DND-41 (cell line): ENCODE data around the gene CIB2.

ENCODE experiments used
- ATAC-seq: fragments of 200-7000 bp; cut with Tn5 transposase; 3 replicates; pipeline ENCODE4 v1.9.1; 2021; ENCODE audit warnings: low read depth; ENCODE audit not compliant: insufficient read depth
- DNase-seq: peaks from one replicate; pipeline ENCODE4 v3.0.0-alpha.2; 2020
- H2AFZ ChIP-seq: 2 replicates; pipeline ENCODE4 v1.6.0; 2012; ENCODE audit warnings: low read depth, low read length
- H3K27ac ChIP-seq: 2 replicates; pipeline ENCODE4 v1.5.1; 2012; ENCODE audit warnings: low read length, inconsistent platforms
- H3K27me3 ChIP-seq: fragments of 200-600 bp; sonication (generic); 2 replicates; pipeline ENCODE4 v1.6.0; 2012; ENCODE audit warnings: low read length, mild to moderate bottlenecking, inconsistent platforms; ENCODE audit not compliant: insufficient read depth, poor library complexity
- H3K36me3 ChIP-seq: 2 replicates; pipeline ENCODE4 v1.5.1; 2012; ENCODE audit warnings: low read length, inconsistent platforms; ENCODE audit not compliant: insufficient read depth
- H3K4me1 ChIP-seq: 2 replicates; pipeline ENCODE4 v1.5.1; 2012; ENCODE audit warnings: mild to moderate bottlenecking, low read length; ENCODE audit not compliant: insufficient read depth
- H3K4me2 ChIP-seq: 2 replicates; pipeline ENCODE4 v1.6.0; 2012; ENCODE audit warnings: mild to moderate bottlenecking, moderate library complexity, low read length, inconsistent platforms; ENCODE audit not compliant: insufficient read depth
- H3K4me3 ChIP-seq, 2 experiments: fragments of 200-600 bp in 1 of 2; shearing (Covaris generic) in 1 of 2; 2 replicates each; pipeline ENCODE4 v1.5.1; 2012 to 2016; ENCODE audit warnings: inconsistent platforms in 2 of 2, low read length in 2 of 2, mild to moderate bottlenecking in 2 of 2, low read depth in 1 of 2, moderate library complexity in 1 of 2
- H3K79me2 ChIP-seq: 2 replicates; pipeline ENCODE4 v1.6.0; 2012; ENCODE audit warnings: low read length, inconsistent platforms; ENCODE audit not compliant: insufficient read depth
- H3K9ac ChIP-seq: 2 replicates; pipeline ENCODE4 v1.6.0; 2012; ENCODE audit warnings: low read depth, mild to moderate bottlenecking, inconsistent platforms, low read length, moderate library complexity
- H3K9me3 ChIP-seq: 2 replicates; pipeline ENCODE4 v1.5.1; 2012; ENCODE audit warnings: low read length, moderate library complexity, mild to moderate bottlenecking, inconsistent platforms; ENCODE audit not compliant: insufficient read depth, severe bottlenecking
- H4K20me1 ChIP-seq: 2 replicates; pipeline ENCODE4 v1.6.0; 2012; ENCODE audit warnings: low read length; ENCODE audit not compliant: insufficient read depth
- CTCF ChIP-seq: IDR thresholded peaks from 2 replicates; pipeline ENCODE4 v1.5.1; 2012; ENCODE audit warnings: borderline replicate concordance, low read length, moderate library complexity, mild to moderate bottlenecking; ENCODE audit not compliant: poor library complexity, severe bottlenecking; ENCODE audit errors: extremely low read depth
- EZH2 ChIP-seq: IDR thresholded peaks from 3 replicates; pipeline ENCODE4 v1.6.1; 2012; ENCODE audit warnings: borderline replicate concordance, low read depth, mild to moderate bottlenecking, moderate library complexity, low read length, inconsistent platforms; ENCODE audit not compliant: severe bottlenecking

CIB2 gene

GRCh38 chr15:78067328-78068228, 63.7 kb downstream of the CIB2 start:
- Histone ChIP-seq H3K4me1 (peaks cover 62% of the 10 kb centered on the region), H3K27me3 (no peaks in the 10 kb centered on the region), H3K79me2 (peaks cover 99% of the 10 kb centered on the region), H3K4me3 (no peak overlapping the region), H4K20me1 (peaks cover 20% of the 10 kb centered on the region), H3K4me2 (no peak overlapping the region), H3K27ac (0 out of 2 replicates have a peak overlapping the region, but pooled peaks have one; percentile 1), H2AFZ (no peak overlapping the region), H3K9me3 (no peaks in the 10 kb centered on the region), H3K9ac (no peak overlapping the region), H3K36me3 (peaks cover 16% of the 10 kb centered on the region)
- DNase-seq (no peak), ATAC-seq (no peak)
- TF ChIP-seq EZH2 (no peak), CTCF (no peak)

DNA sequence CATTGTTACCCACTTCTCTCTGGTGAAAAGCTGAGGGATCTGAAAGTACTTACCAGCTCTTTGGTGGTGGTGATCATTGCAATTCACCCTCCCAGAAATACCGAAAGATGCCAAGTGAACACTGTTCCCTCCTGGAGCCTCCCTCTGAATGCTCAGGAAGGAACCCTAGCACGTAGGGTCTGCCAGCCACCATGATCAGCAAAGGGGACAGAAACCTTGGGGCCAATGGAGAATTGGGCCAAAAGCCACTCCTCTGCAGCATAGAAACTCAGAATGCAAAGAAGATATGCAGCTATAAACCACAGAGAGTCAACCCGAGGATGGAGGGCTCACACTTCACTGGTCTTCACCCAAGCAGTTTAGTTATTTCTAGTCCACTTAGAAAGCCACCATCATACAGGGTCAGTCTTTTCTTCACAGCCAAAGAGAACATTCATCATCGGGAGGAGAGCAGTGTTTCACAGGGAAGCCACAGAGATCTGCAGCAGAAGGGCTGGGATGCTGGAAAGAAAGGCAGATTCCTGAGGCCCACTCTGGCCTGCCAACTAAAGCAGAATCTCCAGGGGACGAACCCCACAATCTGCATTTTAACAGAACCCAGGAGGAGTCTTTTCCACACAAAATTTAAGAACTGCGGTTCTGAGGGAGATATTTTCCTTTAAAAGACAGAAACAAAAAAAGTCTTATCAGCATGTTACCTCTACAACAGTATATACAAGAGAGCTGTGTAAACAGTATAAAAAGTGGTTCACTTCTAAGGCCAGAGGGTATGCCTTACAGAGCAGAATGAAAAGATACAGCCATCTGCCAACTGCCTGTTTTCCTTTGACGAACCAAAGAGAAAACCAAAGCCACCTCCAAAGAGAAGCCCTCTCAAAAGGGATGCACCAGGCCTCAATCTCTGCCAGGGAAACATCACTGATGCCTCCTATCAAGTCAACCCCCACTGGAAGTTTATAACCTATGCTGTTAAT, 65.0 kb downstream of the CIB2 start:
- ATAC-seq, result no peak
- peaks cover 20% of the 10 kb centered on the region for H4K20me1 ChIP-seq
- peaks cover 99% of the 10 kb centered on the region for H3K79me2 ChIP-seq
- TF ChIP-seq EZH2 (no peak), CTCF (no peak)
- no peak overlapping the region for H3K4me3 ChIP-seq
- DNase-seq, result no peak
- H3K36me3 ChIP-seq, result peaks cover 4% of the 10 kb centered on the region; the same call in 1 of the 2 replicates
- no peak overlapping the region for H3K9ac ChIP-seq
- H3K27me3 ChIP-seq, result no peaks in the 10 kb centered on the region
- H3K4me1 ChIP-seq, result peaks cover 65% of the 10 kb centered on the region
- no peak overlapping the region; the same call in 1 of the 2 replicates for H3K27ac ChIP-seq
- H3K4me2 ChIP-seq, result no peak overlapping the region
- no peaks in the 10 kb centered on the region for H3K9me3 ChIP-seq
- no peak overlapping the region for H2AFZ ChIP-seq

DNA sequence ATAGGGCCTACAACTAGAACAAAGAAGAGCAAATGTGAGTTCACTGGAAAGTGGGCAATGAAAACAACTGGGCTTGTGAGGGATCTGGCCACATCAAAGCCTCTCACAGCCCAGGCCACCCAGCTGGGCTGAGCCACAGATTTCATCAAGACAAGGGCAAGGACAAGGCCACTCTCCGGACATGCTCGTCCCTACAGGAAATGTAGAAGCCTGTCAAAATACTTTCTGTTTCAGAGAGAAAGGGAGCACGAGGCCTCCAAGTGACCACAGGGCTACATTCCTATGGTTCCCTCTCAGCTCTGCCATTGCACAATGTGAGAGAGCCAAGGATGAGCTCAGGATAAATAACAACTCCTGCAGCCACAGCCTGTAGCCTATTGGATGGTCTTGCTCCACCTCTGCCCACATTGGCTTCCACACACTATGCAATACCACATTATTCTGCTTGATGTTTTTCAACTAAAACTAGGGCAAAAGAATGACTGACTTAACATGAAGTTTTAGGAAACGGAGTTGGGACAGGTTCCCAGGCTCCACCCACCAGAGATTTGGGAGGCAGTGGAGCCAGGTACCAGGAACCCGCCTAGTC, 65.9 kb downstream of the CIB2 start:
- Histone ChIP-seq H3K27me3 (no peaks in the 10 kb centered on the region), H3K4me3 (no peak overlapping the region), H3K79me2 (peaks cover 100% of the 10 kb centered on the region), H3K9me3 (no peaks in the 10 kb centered on the region), H3K36me3 (peaks cover 4% of the 10 kb centered on the region; the same call in 1 of the 2 replicates), H3K4me2 (no peak overlapping the region), H4K20me1 (peaks cover 22% of the 10 kb centered on the region), H2AFZ (no peak overlapping the region), H3K27ac (no peak overlapping the region), H3K9ac (no peak overlapping the region), H3K4me1 (peaks cover 59% of the 10 kb centered on the region)
- DNase-seq (no peak), ATAC-seq (no peak)
- no peak for TF ChIP-seq EZH2
- TF ChIP-seq CTCF, result no peak
